ENCODE measurements around the gene AMDHD1.
"Not testable (repeated sequence)": the region's sequence is repeated elsewhere in the genome, so short reads cannot be mapped to it uniquely, and the experiment has no call there.

The AMDHD1 gene

GRCh38 chr12:95966287-95966870 lies 23.2 kb downstream of the AMDHD1 start:
- no peak for DNase-seq (ENCODE audit: low spot score)

- DNase-seq (ENCODE audit: low spot score): no peak
These were observed 24.2 kb downstream of the AMDHD1 start for GRCh38 chr12:95967301-95967700.

- DNase-seq (ENCODE audit: low spot score): not testable (repeated sequence)
These were observed 26.0 kb downstream of the AMDHD1 start for GRCh38 chr12:95969116-95969515.

- no peak for DNase-seq (ENCODE audit: low spot score)
These were observed 27.8 kb downstream of the AMDHD1 start for GRCh38 chr12:95970905-95971304.

- no peak for DNase-seq (ENCODE audit: low spot score)
These were observed 29.8 kb downstream of the AMDHD1 start for GRCh38 chr12:95972832-95973456.

GRCh38 chr12:95974358-95974757 lies 31.2 kb downstream of the AMDHD1 start:
- DNase-seq (ENCODE audit: low spot score): no peak

GRCh38 chr12:95975491-95975890 lies 32.4 kb downstream of the AMDHD1 start:
- no peak for DNase-seq (ENCODE audit: low spot score)

- no peak for DNase-seq (ENCODE audit: low spot score)
These were observed 33.3 kb downstream of the AMDHD1 start for GRCh38 chr12:95976416-95976832.

GRCh38 chr12:95977764-95978305 lies 34.7 kb downstream of the AMDHD1 start:
- DNase-seq (ENCODE audit: low spot score): no peak

GRCh38 chr12:95978351-95978750 lies 35.2 kb downstream of the AMDHD1 start:
- no peak for DNase-seq (ENCODE audit: low spot score)

- no peak for DNase-seq (ENCODE audit: low spot score)
These were observed 35.6 kb downstream of the AMDHD1 start for GRCh38 chr12:95978774-95979173.

GRCh38 chr12:95980437-95980836 lies 37.3 kb downstream of the AMDHD1 start:
- DNase-seq (ENCODE audit: low spot score): no peak

- no peak for DNase-seq (ENCODE audit: low spot score)
These were observed 39.5 kb downstream of the AMDHD1 start for GRCh38 chr12:95982602-95983001.

- no peak for DNase-seq (ENCODE audit: low spot score)
These were observed 41.6 kb downstream of the AMDHD1 start for GRCh38 chr12:95984682-95985081.

GRCh38 chr12:95986635-95987570 lies 43.8 kb downstream of the AMDHD1 start:
- DNase-seq (ENCODE audit: low spot score): no peak

GRCh38 chr12:95988506-95989275 lies 45.6 kb downstream of the AMDHD1 start:
- no peak for DNase-seq (ENCODE audit: low spot score)

GRCh38 chr12:95989504-95990123 lies 46.5 kb downstream of the AMDHD1 start:
- no peak for DNase-seq (ENCODE audit: low spot score)

GRCh38 chr12:95990136-95990535 lies 47.0 kb downstream of the AMDHD1 start:
- no peak for DNase-seq (ENCODE audit: low spot score)

GRCh38 chr12:95993907-95994306 lies 50.8 kb downstream of the AMDHD1 start:
- no peak for DNase-seq (ENCODE audit: low spot score)

GRCh38 chr12:95994476-95994875 lies 51.3 kb downstream of the AMDHD1 start:
- DNase-seq (ENCODE audit: low spot score): no peak

GRCh38 chr12:95995238-95996031 lies 52.3 kb downstream of the AMDHD1 start:
- no peak for DNase-seq (ENCODE audit: low spot score)

All from CD4-positive, alpha-beta T cell treated with Interleukin-2 at 100 ng/mL for 4 hours (primary cell).